NCI-H2196 treated with DMSO at 0.1 percent for 48 hours (cell line): ENCODE results near the gene MAT1A.
A peak's percentile ranks its signal among the peaks of the same experiment; 100 is the strongest.
"Not testable (repeated sequence)": the region's sequence is repeated elsewhere in the genome, so short reads cannot be mapped to it uniquely, and the experiment has no call there.

Experiments
- DNase-seq: peaks from one replicate; lab custom pipeline; 2025; ENCODE audit not compliant: unreplicated experiment; lab: John Stamatoyannopoulos, UW

MAT1A gene

GRCh38 chr10:80265740-80266512 is 23.5 kb downstream of the MAT1A start:
- no peak for DNase-seq

GRCh38 chr10:80264081-80265056 is 25.1 kb downstream of the MAT1A start:
- DNase-seq: no peak

- no peak for DNase-seq
Measured at GRCh38 chr10:80261316-80262030, 28.0 kb downstream of the MAT1A start.

GRCh38 chr10:80260295-80261243 is 28.9 kb downstream of the MAT1A start:
- no peak for DNase-seq

DNA sequence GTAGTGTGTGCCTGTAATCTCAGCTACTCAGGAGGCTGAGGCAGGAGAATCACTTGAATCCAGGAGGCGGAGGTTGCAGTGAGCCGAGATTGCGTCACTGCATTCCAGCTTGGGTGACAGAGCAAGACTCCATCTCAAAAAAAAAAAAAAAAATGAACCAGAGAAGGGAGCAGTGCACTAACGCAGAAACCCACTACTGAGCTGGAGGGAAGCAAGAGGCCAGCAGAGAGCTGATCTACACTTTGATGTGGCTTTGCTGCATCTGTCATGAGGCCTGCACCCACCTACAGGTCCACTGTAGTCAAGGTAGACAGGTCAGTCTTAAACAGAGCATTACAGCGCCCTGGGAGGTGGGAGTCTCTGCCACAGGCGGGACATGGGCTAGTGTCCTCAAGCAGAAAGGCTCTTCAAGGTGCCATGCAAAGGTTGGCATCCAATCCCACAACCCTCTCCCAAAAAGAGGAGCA is 30.0 kb downstream of the MAT1A start:
- no peak for DNase-seq

GRCh38 chr10:80256798-80257197 is 32.7 kb downstream of the MAT1A start:
- not testable (repeated sequence) for DNase-seq

DNA sequence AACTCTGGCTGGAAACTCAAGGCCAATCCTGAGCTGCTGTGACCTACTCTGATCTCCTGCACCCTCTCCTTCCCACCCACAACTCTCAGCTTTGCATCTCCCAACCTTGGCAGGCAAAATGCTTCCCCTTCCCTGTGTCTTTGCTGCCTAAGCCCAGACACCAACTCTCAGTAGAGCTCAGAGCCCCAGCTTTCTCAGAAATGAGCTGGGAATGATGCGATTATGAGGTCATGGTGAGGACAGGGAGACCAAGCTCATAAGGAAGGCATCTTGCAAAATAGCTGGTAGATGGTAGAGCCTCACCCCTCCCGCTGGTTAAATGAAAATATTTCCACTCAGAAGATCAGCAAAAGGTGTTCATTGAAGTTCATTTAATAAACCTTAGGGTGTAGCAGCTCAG is 34.7 kb downstream of the MAT1A start:
- not testable (repeated sequence) for DNase-seq

DNA sequence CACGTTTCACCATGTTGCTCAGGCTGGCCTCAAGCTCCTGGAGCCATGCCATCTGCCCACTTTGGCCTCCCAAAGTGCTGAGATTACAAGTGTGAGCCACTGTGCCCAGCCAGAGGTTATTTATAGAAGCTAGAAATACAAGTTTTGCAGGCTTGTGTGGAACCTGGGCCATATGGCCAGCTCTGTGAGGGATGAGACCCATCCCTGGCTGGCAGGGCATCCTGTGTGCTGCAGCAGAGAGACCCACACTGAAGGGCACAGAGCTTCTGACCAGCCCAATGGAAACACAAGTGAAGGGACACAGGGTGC is 35.5 kb downstream of the MAT1A start:
- not testable (repeated sequence) for DNase-seq

- no peak for DNase-seq
Measured at GRCh38 chr10:80253266-80253962, 36.0 kb downstream of the MAT1A start.

- peak; percentile 1 for DNase-seq
Measured at GRCh38 chr10:80252296-80252887, 37.1 kb downstream of the MAT1A start.

- DNase-seq: not testable (repeated sequence)
Measured at GRCh38 chr10:80251703-80252280, 37.7 kb downstream of the MAT1A start.

DNA sequence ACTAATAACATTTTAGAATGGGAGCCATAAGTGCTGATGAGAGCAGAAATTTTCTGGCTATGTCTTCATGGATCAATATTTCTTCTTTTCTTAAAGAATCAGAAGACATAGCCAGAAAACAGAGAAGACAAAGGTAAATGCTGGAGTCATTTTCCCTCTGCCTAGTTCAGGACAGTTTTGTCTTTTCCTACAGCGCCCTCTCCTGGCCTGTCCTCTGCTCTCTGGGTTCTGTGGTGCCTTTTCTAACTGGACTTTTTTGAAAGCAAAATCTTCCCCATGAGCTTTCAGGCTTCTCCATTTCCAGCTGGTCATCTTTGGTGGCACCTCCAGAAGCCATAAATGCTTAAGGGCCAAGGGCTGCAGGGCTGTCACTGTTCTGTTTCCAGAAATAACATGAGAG is 39.1 kb downstream of the MAT1A start:
- DNase-seq: not testable (repeated sequence)

DNA sequence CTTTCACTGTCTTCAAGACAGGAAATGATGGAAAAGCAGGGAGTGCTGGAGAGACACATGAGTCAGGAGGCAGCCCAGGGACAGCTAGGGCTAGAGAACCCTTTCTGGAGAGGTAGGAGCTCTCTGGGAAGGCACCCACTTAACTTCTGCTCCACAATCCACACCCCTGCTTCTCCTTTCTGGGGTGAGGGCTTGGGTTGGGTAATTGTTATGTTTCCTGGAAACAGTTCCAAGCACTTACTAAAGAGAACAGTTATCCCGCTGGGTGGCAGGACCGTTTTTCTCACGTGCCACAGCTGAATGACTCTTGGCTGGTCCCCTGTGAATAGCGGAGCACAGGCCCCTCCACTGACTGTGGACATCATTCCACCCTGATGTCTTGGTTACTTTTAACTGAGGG is 39.6 kb downstream of the MAT1A start:
- DNase-seq: not testable (repeated sequence)

GRCh38 chr10:80247611-80248010 is 41.8 kb downstream of the MAT1A start:
- not testable (repeated sequence) for DNase-seq

GRCh38 chr10:80244371-80244770 is 45.1 kb downstream of the MAT1A start:
- DNase-seq: not testable (repeated sequence)

DNA sequence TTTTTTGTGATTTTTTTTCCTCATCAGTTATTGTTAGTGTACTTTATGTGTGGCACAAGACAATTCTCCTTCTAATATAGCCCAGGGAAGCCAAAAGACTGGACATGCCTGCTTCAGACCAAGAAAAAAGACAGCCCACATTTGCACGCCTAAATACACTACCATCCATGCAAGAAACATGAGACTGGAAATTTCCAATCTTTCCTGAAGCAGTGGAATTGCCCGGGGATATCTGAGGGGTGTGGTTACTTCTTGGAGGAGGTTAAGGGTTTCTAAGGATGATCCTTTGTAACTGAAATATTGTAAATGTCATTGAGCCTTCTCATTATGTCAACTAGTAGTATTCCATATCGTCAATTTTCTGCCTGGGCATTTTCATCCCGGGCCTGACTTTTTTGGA is 47.1 kb downstream of the MAT1A start:
- not testable (repeated sequence) for DNase-seq

DNA sequence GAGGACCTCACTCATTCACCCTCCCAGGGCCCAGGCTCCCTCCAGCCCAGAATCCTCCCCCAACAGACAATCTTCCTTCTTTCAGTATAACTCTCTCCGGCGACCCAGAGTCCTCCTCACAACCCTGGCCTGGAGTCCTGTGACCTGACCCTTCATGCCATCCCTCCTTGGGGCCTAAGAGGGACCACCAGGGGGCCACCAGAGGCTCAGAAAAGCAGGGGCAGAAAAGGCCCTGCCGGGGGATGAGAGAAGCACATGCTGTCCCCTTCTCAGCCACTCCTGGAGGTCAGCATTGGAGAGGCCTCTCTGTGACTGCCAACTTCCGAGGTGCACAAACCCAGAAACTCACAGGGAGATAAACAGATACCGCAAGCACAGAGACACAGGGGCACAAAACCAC is 53.0 kb downstream of the MAT1A start:
- not testable (repeated sequence) for DNase-seq

DNA sequence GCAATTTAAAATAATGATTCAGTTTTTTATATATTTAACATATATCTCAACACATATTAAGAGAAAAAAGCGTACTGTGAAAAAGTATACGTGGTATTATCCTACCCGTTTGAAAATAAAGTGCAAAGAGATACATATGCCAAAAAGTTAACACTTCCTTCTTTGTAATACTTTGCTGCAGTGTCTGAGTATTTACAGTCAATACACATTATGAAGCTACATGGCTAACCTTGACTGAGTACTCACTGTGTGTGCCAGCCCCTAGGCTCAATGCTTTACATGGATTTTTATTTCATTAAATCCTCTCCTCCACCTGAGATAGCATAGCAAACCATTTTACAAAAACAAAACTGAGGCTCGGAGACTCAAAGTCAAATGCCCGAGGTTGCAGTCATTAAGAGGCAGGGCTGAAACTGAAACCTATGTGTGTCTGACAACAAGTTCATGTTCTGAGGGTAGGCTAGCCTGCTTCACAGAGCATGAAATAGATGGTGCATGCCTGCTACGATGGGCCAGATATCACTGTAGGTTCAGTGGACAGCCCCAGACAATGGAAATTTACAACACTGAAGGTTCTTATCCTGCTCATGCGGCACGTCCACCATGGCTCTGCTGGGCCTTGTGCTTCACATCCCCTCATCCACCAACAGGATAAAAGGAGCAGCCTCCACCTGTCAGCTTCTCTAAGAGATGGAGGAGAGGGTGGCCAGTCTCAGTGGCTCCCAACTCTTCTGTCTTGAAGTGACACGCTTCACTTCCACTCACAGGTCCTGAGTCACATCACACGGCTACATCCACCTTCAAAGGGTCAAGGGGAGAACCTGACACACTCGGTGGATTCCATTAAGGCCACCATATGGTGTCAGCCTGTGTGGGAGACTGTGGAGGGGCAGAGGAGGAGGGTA is 54.9 kb downstream of the MAT1A start:
- not testable (repeated sequence) for DNase-seq
